Activated CD4-positive, alpha-beta T cell treated with anti-CD3 and anti-CD28 coated beads for 36 hours (primary cell): ENCODE results near the gene TSHR. TPM values are rescaled to one million over a fixed set of nuclear protein-coding genes. Genes with fewer than 3 reads are reported as not detected.

Source experiments
- ATAC-seq: fragments of 200-7000 bp; cut with Tn5 transposase; one replicate; pipeline ENCODE4 v1.10.0; 2021; ENCODE audit warnings: mild to moderate bottlenecking, moderate library complexity
- CTCF ChIA-PET: fragments of 350-600 bp; sonication (Branson Sonifier 250); formaldehyde crosslinking; loops from one replicate; lab custom pipeline; 2021; ENCODE audit warnings: antibody characterized with exemption; lab: Charles Lee
- POLR2A ChIA-PET: fragments of 350-600 bp; sonication (Branson Sonifier 250); formaldehyde crosslinking; loops from one replicate; lab custom pipeline; 2021; ENCODE audit warnings: antibody characterized with exemption, inconsistent platforms; lab: Charles Lee
- DNase-seq: peaks from one replicate; pipeline ENCODE4 v3.0.0-alpha.2; 2020
- H3K27ac Mint-ChIP-seq: one replicate; pipeline ENCODE4 v1.8.0; 2021; ENCODE audit warnings: mixed read lengths
- H3K27me3 Mint-ChIP-seq: one replicate; pipeline ENCODE4 v1.8.0; 2021; ENCODE audit warnings: mixed read lengths
- H3K36me3 Mint-ChIP-seq: one replicate; pipeline ENCODE4 v1.8.0; 2021; ENCODE audit warnings: low read depth, mixed read lengths
- H3K4me1 Mint-ChIP-seq: one replicate; pipeline ENCODE4 v1.8.0; 2021; ENCODE audit warnings: mixed read lengths
- H3K4me3 Mint-ChIP-seq: one replicate; pipeline ENCODE4 v1.8.0; 2021; ENCODE audit warnings: mild to moderate bottlenecking, moderate library complexity, mixed read lengths
- H3K9me3 Mint-ChIP-seq: one replicate; pipeline ENCODE4 v1.8.0; 2021; ENCODE audit warnings: low read depth, mixed read lengths
- intact Hi-C, 2 experiments: fragments of 100-400 bp; cut with DNase I in 1 of 2; cut with micrococcal nuclease in 1 of 2; formaldehyde crosslinking; loops; one replicate each; pipeline versions ENCODE4 v1.14.2 to v1.15.1; 2022 to 2024; cut with DNase I, micrococcal nuclease
- total RNA-seq, 2 experiments: library from RNA; stranded (reverse); gene quantifications; one replicate each; pipeline ENCODE4 v1.2.3, GENCODE V29; 2021

The TSHR gene
- total RNA-seq, 2 experiments from 2014 or later = not detected

DNA sequence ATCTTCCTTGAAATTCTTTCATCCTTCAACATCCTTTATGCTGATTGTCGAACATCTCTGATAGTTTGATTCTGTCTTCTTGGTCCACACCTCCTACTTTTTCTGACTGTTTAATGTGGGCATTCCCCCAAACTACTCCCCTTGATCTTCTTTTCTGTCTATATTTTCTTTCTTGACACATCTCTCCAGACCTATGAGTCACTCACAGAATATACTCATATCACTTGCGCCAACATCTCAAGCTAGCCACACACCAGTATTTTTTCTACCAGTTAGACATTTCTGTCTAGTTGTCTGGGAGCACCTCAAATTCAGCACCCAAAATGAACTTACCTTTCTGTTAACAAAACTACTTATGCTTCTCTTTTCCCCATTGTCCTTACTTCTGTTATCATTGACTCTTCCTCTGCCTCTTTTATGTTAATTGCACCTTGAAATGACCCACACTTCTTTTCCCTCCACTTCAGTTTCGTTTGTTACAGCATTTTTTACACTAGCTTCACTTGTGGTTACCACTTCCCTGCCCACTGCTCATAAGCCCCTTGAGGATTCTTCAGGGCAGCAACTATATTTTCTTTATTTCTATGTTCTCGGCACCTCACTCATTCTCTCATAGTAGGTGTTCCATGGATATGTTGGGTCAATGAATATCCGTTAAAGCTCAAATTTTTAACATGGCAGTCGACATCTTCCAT is 33.5 kb downstream of the TSHR start:
- ChIA-PET POLR2A (interaction anchor here (1.1 kb wide), 1 partner anchor 47 kb away, joined by 3 read pairs; no protein-coding TSS in a partner anchor), CTCF (interaction anchor here (1.1 to 7.3 kb wide), 9 partner anchors 8 to 181 kb away, joined by 3 to 119 read pairs (median 6); partner anchors contain the start of gene TSHR)
- peak; percentile 95 for ATAC-seq
- H3K27ac Mint-ChIP-seq = no peak overlapping the region
- intact Hi-C loops = loop anchor here in 1 of 2 experiments (1.0 to 5.0 kb wide), 3 partner anchors 137 to 782 kb away; no protein-coding TSS in a partner anchor
- peak; percentile 27 for DNase-seq
- no peak overlapping the region for H3K4me3 Mint-ChIP-seq
- H3K4me1 Mint-ChIP-seq = no peaks in the 10 kb centered on the region
- H3K27me3 Mint-ChIP-seq = peaks cover 9% of the 10 kb centered on the region
- no peaks in the 10 kb centered on the region for H3K36me3 Mint-ChIP-seq
- H3K9me3 Mint-ChIP-seq = no peaks in the 10 kb centered on the region

DNA sequence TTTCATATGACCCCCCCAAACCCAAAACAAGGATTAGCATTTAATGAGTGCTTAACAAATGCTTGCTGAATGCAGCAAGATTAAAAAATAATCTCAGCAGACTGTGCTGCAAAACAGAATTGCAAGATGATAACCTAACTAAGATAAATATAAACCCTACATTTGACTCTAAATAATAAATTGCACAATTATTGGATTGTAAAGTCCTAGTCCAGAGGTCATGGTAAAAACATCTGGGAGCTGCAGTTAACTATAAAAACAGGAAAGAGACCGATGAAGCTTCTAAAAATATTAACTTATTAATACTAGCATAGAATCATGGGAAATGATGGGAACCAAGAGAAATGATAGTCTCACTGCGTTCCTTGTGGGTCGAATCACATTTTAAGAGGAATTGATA is 37.2 kb downstream of the TSHR start:
- no peak overlapping the region for H3K27ac Mint-ChIP-seq
- intact Hi-C loops = no loop called here
- H3K4me3 Mint-ChIP-seq = no peak overlapping the region
- H3K27me3 Mint-ChIP-seq = peaks cover 8% of the 10 kb centered on the region
- H3K36me3 Mint-ChIP-seq = no peaks in the 10 kb centered on the region
- DNase-seq (no peak), ATAC-seq (no peak)
- peaks cover 5% of the 10 kb centered on the region for H3K4me1 Mint-ChIP-seq
- H3K9me3 Mint-ChIP-seq = no peaks in the 10 kb centered on the region
- ChIA-PET CTCF (interaction anchor here (0.8 to 1.6 kb wide), 4 partner anchors 14 to 172 kb away, joined by 3 to 4 read pairs (median 3); no protein-coding TSS in a partner anchor), POLR2A (no interaction called here)

DNA sequence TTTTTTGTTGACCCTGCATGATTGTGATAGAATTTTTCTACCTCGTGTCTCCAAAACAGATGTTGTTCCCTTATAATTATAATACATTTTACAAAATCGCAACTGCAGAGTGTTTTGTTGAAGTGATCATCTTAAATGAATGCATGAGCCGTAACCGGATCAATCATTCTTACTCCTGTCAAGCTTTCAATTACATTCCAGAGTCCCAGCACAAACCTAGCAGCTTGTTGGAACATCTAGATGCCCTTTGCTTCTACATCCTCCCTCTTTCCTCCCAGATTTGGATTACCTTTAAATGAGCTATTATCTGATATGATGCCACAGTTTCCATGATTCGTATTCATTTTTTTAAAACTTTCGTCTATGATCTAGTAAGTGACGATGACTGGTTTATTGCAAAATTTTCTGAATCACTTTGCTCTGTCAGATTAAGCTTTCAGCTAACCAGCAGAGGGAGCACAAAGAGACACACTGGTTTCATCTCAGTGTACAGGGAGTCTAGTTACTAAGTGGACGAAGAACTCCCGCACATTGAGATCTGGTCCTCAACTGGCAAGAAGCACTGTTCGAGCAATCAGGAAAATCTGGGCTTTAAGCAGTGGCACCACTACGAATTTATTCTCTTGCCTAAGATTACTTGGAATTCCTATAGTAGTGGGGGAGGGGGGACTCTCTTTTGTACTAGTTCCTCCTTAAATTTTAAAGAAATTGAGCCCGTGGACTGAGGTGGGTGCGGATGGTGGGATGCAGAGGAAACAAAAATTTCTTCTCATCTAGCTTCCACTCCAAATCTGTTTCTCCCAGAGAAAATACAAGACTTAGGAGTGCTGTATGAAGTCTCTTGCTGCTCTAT is 40.9 kb downstream of the TSHR start:
- ATAC-seq (peak; percentile 98), DNase-seq (peak; percentile 35)
- ChIA-PET POLR2A (interaction anchor here (0.5 to 0.8 kb wide), 3 partner anchors 36 to 225 kb away, joined by 3 read pairs; no protein-coding TSS in a partner anchor), CTCF (interaction anchor here (0.6 to 3.2 kb wide), 27 partner anchors 9 to 794 kb away, joined by 3 to 47 read pairs (median 3); partner anchors contain the start of gene CEP128)
- Mint-ChIP-seq H3K4me3 (no peak overlapping the region), H3K27ac (no peak overlapping the region), H3K4me1 (peaks cover 5% of the 10 kb centered on the region), H3K36me3 (no peaks in the 10 kb centered on the region), H3K27me3 (peaks cover 12% of the 10 kb centered on the region), H3K9me3 (no peaks in the 10 kb centered on the region)
- intact Hi-C loops = loop anchor here (1.0 to 5.0 kb wide), 6 partner anchors 67 to 466 kb away; no protein-coding TSS in a partner anchor

DNA sequence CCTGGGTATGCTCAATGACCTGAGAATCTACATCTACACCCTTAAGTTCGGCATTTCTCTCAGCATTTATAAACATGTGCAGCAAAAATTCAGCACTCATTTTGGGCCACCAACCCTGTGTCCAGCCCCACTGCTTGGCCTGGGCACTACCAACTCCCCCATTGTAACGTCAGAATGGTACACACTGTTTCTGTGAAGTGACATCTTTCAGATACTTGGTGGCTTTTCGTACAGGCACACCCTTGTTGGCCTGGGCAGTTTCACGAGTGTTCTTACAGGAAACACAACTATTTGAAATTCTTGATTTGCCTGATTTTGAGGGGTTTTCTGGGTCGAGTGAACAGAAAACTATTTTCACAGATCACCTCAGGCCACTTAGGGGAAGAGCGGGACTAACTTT is 46.0 kb downstream of the TSHR start:
- POLR2A ChIA-PET = no interaction called here
- no peaks in the 10 kb centered on the region for H3K36me3 Mint-ChIP-seq

DNA sequence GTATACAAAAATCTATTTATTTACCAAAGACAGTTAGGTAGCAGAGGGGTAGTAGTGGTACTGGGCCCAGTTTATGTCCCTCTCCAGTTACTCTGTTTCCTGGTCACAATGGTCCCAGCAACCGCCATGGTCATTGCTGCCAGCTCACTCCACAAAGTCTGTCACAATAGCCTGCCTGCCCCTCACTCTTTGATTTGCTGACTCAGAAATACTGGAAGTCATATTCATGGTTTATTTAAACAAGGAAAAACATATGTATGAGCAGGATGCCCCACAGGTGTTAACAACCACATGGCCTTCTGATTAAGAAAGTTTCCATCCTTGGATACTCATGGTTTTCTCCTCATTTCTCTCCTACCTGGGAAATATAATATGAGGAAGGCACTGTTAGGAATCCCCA is 49.2 kb downstream of the TSHR start:
- Mint-ChIP-seq H3K27ac (no peak overlapping the region), H3K9me3 (no peaks in the 10 kb centered on the region), H3K36me3 (no peaks in the 10 kb centered on the region), H3K4me3 (no peak overlapping the region), H3K27me3 (no peaks in the 10 kb centered on the region), H3K4me1 (no peaks in the 10 kb centered on the region)
- no peak for ATAC-seq
- intact Hi-C loops = no loop called here
- DNase-seq = no peak
- POLR2A ChIA-PET = no interaction called here
- CTCF ChIA-PET = no interaction called here

More for the DNA sequence above, 46.0 kb downstream of the TSHR start:
- H3K27ac Mint-ChIP-seq = no peak overlapping the region
- H3K27me3 Mint-ChIP-seq = peaks cover 5% of the 10 kb centered on the region
- H3K9me3 Mint-ChIP-seq = no peaks in the 10 kb centered on the region
- no peak overlapping the region for H3K4me3 Mint-ChIP-seq
- DNase-seq = no peak
- no peak for ATAC-seq
- CTCF ChIA-PET = interaction anchor here (1.5 kb wide), 1 partner anchor 13 kb away, joined by 3 read pairs; no protein-coding TSS in a partner anchor
- H3K4me1 Mint-ChIP-seq = peaks cover under 1% of the 10 kb centered on the region
- intact Hi-C loops = no loop called here

DNA sequence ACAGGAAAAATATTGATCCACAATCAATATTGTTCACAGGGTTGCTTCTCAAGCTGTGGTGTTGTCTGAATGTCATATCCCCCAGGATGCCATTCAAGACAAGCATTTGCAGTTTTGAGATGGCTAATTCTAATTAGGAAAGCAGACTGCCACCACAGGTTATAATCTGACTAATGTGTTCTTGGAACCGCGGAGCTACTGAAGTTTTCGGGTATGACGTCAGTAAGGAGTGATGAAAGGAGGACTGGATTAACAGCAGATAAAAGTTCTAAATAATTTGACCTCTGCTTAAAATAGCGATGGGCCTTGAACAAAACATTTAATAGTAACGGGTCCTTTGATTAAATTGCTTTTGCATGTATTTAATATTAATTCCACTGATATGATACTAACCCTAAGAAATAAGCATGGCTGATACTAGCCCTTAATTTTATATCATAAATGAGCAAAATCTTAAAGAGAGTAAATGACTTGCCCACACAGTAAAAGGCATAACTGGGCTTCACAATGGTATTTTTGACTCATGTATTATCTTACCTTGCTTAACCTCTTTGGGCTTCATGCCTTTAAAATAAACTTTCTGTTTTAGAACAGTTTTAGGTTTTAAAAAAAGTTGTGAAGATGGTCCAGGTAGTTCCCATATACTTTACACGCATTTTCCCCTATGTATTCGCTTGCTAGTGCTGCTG is 50.3 kb downstream of the TSHR start:
- intact Hi-C loops = no loop called here
- no peak overlapping the region for H3K4me3 Mint-ChIP-seq
- H3K27me3 Mint-ChIP-seq = no peaks in the 10 kb centered on the region
- POLR2A ChIA-PET = no interaction called here
- H3K4me1 Mint-ChIP-seq = no peaks in the 10 kb centered on the region
- DNase-seq (no peak), ATAC-seq (no peak)
- H3K9me3 Mint-ChIP-seq = no peaks in the 10 kb centered on the region
- H3K36me3 Mint-ChIP-seq = no peaks in the 10 kb centered on the region
- CTCF ChIA-PET = interaction anchor here (0.9 kb wide), 1 partner anchor 9 kb away, joined by 3 read pairs; no protein-coding TSS in a partner anchor
- H3K27ac Mint-ChIP-seq = no peak overlapping the region

DNA sequence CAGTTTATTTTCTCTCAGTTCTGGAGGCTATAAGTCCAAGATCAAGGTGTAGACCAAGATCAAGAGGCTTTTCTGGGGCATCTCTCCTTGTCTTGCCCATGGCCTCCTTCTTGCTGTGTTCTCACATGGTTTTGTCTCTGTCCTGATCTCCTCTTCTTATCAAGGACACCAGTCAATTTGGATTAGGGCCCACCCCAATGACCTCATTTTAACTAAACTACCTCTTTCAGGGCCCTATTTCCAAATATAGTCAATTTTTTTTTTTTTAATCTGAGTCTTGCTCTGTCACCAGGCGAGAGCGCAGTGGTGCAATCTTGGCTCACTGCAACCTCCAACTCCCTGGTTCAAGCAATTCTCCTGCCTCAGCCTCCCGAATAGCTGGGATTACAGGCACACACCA is 50.8 kb downstream of the TSHR start:
- CTCF ChIA-PET = no interaction called here
- no peaks in the 10 kb centered on the region for H3K27me3 Mint-ChIP-seq
- H3K27ac Mint-ChIP-seq = no peak overlapping the region
- no peaks in the 10 kb centered on the region for H3K9me3 Mint-ChIP-seq
- DNase-seq (no peak), ATAC-seq (no peak)
- no peaks in the 10 kb centered on the region for H3K4me1 Mint-ChIP-seq
- H3K36me3 Mint-ChIP-seq = no peaks in the 10 kb centered on the region
- intact Hi-C loops = no loop called here
- no peak overlapping the region for H3K4me3 Mint-ChIP-seq
- POLR2A ChIA-PET = no interaction called here

DNA sequence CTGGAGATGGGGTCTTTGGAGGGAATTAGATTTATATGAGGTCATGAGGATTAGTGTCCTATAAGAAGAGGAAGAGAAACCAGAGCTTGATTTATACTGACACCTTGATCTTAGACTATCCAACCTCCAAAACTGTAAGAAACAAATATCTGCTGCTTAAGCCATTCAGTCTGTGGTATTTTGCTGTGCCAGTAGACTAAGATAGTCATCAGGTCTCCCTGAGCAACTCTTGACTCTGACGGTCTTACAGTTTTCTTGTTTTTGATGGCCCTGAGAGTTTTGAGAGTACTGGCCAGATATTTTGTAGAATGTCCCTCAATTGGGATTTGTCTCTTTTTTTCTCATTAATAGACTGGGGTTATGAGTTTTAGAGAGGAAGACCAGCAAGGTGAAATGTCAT is 51.7 kb downstream of the TSHR start:
- POLR2A ChIA-PET = no interaction called here
- DNase-seq (no peak), ATAC-seq (no peak)
- no peaks in the 10 kb centered on the region for H3K4me1 Mint-ChIP-seq
- H3K4me3 Mint-ChIP-seq = no peak overlapping the region
- intact Hi-C loops = no loop called here
- no peaks in the 10 kb centered on the region for H3K9me3 Mint-ChIP-seq
- H3K27ac Mint-ChIP-seq = no peak overlapping the region
- no peaks in the 10 kb centered on the region for H3K27me3 Mint-ChIP-seq
- no peaks in the 10 kb centered on the region for H3K36me3 Mint-ChIP-seq
- CTCF ChIA-PET = no interaction called here

DNA sequence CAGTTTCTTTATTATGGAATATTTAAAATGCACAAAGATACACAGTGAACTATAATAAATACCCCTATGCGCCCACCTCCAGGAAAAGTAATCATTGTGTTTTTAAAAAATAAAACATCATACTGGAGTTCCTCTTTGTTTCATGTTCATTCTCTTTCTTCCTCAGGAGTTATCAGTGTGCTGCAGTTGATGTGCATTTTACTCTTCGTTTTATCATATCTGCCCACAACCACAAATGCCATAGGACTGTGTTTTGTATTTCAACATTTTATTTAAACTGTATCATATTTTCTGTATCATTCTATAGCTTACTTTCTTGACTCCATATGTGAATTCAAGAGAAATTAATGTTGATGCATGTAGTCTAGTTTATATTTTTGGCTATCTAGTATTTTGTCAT is 53.9 kb downstream of the TSHR start:
- Mint-ChIP-seq H3K36me3 (no peaks in the 10 kb centered on the region), H3K4me1 (no peaks in the 10 kb centered on the region), H3K4me3 (no peak overlapping the region), H3K9me3 (no peaks in the 10 kb centered on the region), H3K27ac (no peak overlapping the region), H3K27me3 (no peaks in the 10 kb centered on the region)
- DNase-seq = no peak
- intact Hi-C loops = no loop called here
- ChIA-PET CTCF (interaction anchor here (0.6 to 1.8 kb wide), 3 partner anchors 12 to 261 kb away, joined by 3 to 15 read pairs (median 3); no protein-coding TSS in a partner anchor), POLR2A (no interaction called here)
- no peak for ATAC-seq

DNA sequence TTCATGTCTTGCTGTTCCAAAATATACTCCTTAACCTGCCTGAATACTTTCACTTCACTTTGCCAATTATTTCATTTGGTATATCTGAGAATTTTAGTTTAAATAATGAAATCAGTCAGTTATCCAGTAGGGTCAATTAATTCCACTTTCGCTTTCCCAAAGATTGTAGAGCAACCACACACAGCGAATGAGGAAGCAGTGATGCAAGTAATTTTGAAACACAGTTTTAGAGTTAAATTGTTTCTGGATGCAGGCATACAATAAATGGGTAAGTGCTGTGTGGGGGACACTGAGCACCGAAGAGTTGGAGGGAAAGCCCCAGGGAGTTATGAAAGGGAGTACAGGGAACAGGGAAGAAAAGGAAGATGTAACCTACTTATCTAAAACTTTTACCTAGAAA is 62.8 kb downstream of the TSHR start:
- ATAC-seq (no peak), DNase-seq (no peak)
- Mint-ChIP-seq H3K27ac (no peak overlapping the region), H3K9me3 (no peaks in the 10 kb centered on the region), H3K4me1 (no peaks in the 10 kb centered on the region), H3K4me3 (no peak overlapping the region), H3K27me3 (peaks cover 7% of the 10 kb centered on the region), H3K36me3 (no peaks in the 10 kb centered on the region)
- intact Hi-C loops = no loop called here
- ChIA-PET CTCF (no interaction called here), POLR2A (no interaction called here)

DNA sequence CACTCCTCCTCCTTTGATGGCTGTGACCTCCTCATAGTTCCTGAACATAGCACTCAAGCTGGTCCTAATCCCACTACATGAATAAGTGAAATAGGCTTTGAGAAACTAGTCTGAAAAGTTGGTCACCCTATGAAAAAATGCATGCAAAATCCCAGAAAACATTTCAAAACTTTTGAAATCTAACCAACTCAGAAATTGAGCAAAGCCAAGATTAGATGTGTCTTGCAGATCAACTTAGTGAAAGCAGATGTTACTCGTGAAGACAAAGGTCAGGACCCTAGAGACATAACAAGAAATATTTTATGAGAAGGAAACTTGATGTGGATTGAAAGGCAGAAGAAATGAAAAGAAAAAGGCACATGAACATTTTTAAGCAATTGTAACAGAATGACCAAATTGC is 63.3 kb downstream of the TSHR start:
- no peaks in the 10 kb centered on the region for H3K36me3 Mint-ChIP-seq
- intact Hi-C loops = no loop called here
- CTCF ChIA-PET = no interaction called here

More for the DNA sequence above, 63.3 kb downstream of the TSHR start:
- Mint-ChIP-seq H3K4me3 (no peak overlapping the region), H3K27me3 (peaks cover 7% of the 10 kb centered on the region), H3K4me1 (no peaks in the 10 kb centered on the region), H3K9me3 (no peaks in the 10 kb centered on the region), H3K27ac (no peak overlapping the region)
- POLR2A ChIA-PET = no interaction called here
- ATAC-seq (no peak), DNase-seq (no peak)
